Neural cell (in vitro differentiated cells): ENCODE measurements around the gene RASGRP3. TPM values are rescaled to one million over a fixed set of nuclear protein-coding genes. Genes with fewer than 3 reads are reported as not detected.

Experiments used
- H2AFZ ChIP-seq: fragments of 200-600, 300-800 bp; sonication (generic), shearing (Covaris generic); 2 replicates; pipeline ENCODE4 v1.6.0; 2014; ENCODE audit warnings: low read depth, mild to moderate bottlenecking, antibody characterized with exemption, low read length, moderate library complexity
- H3F3A ChIP-seq: fragments of 200-600 bp; shearing (Covaris generic); 2 replicates; pipeline ENCODE4 v1.6.1; 2016; ENCODE audit warnings: mild to moderate bottlenecking, moderate library complexity, mixed read lengths, antibody characterized with exemption, low read length; ENCODE audit not compliant: insufficient read depth, poor library complexity, severe bottlenecking
- H3K27ac ChIP-seq: fragments of 200-600, 300-800 bp; sonication (generic), shearing (Covaris generic); 2 replicates; pipeline ENCODE4 v1.5.1; 2014; ENCODE audit warnings: mild to moderate bottlenecking, low read length, moderate library complexity
- H3K27me3 ChIP-seq: fragments of 300-800, 200-600 bp; sonication (generic), shearing (Covaris generic); 2 replicates; pipeline ENCODE4 v1.6.0; 2014; ENCODE audit warnings: mild to moderate bottlenecking, low read depth, low read length, moderate library complexity; ENCODE audit not compliant: insufficient read depth
- H3K36me3 ChIP-seq: fragments of 300-800, 200-600 bp; sonication (generic), shearing (Covaris generic); 2 replicates; pipeline ENCODE4 v1.5.1; 2014; ENCODE audit warnings: mild to moderate bottlenecking, antibody characterized with exemption, low read length, moderate library complexity; ENCODE audit not compliant: insufficient read depth
- H3K4me2 ChIP-seq: fragments of 300-800, 200-600 bp; sonication (generic), shearing (Covaris generic); 2 replicates; pipeline ENCODE4 v1.6.0; 2014; ENCODE audit warnings: mild to moderate bottlenecking, low read length
- H3K4me3 ChIP-seq: fragments of 300-800, 200-600 bp; sonication (generic), shearing (Covaris generic); 2 replicates; pipeline ENCODE4 v1.5.1; 2014; ENCODE audit warnings: mild to moderate bottlenecking, low read length, moderate library complexity
- H3K79me2 ChIP-seq: fragments of 200-600 bp; shearing (Covaris generic); replicated peaks from 2 replicates; pipeline ENCODE4 v1.6.0; 2014; ENCODE audit warnings: mild to moderate bottlenecking, low read length, moderate library complexity; ENCODE audit not compliant: insufficient read depth
- H3K9ac ChIP-seq: fragments of 300-800, 200-600 bp; sonication (generic), shearing (Covaris generic); 2 replicates; pipeline ENCODE4 v1.6.1; 2016; ENCODE audit warnings: mild to moderate bottlenecking, low read length, mixed read lengths
- H3K9me2 ChIP-seq: fragments of 200-600 bp; shearing (Covaris generic); 2 replicates; pipeline ENCODE4 v1.6.1; 2016; ENCODE audit warnings: mild to moderate bottlenecking, low read length, mixed read lengths; ENCODE audit not compliant: insufficient read depth
- H3K9me3 ChIP-seq: fragments of 200-600, 300-800 bp; sonication (generic), shearing (Covaris generic); 2 replicates; pipeline ENCODE4 v1.6.1; 2016; ENCODE audit warnings: mild to moderate bottlenecking, mixed run types, low read length, moderate library complexity, mixed read lengths
- H4K20me1 ChIP-seq: fragments of 200-600 bp; shearing (Covaris generic); 2 replicates; pipeline ENCODE4 v1.6.1; 2016; ENCODE audit warnings: mild to moderate bottlenecking, mixed run types; ENCODE audit not compliant: insufficient read depth
- CTCF ChIP-seq: fragments of 450-650 bp; IDR thresholded peaks from 2 replicates; pipeline ENCODE4 v1.5.1; 2014; ENCODE audit warnings: antibody characterized with exemption, mild to moderate bottlenecking, moderate library complexity; ENCODE audit not compliant: poor library complexity, severe bottlenecking
- EP300 ChIP-seq: fragments of 450-650 bp; conservative IDR thresholded peaks from 2 replicates; pipeline ENCODE4 v1.6.1; 2014; ENCODE audit warnings: antibody characterized with exemption, mild to moderate bottlenecking, moderate library complexity; ENCODE audit not compliant: poor library complexity, severe bottlenecking
- EZH2 ChIP-seq: fragments of 200-600, 300-800 bp; shearing (Covaris generic), sonication (generic); IDR thresholded peaks from 2 replicates; pipeline ENCODE4 v1.6.1; 2014; ENCODE audit warnings: antibody characterized with exemption, low read length, borderline replicate concordance, mild to moderate bottlenecking; ENCODE audit not compliant: insufficient read depth, poor library complexity, severe bottlenecking
- MXI1 ChIP-seq: fragments of 450-650 bp; conservative IDR thresholded peaks from 2 replicates; pipeline ENCODE4 v1.6.1; 2014; ENCODE audit warnings: antibody characterized with exemption, mild to moderate bottlenecking; ENCODE audit not compliant: poor library complexity, severe bottlenecking
- POLR2AphosphoS5 ChIP-seq: IDR thresholded peaks from 2 replicates; pipeline ENCODE4 v1.6.1; 2012
- RAD21 ChIP-seq: fragments of 450-650 bp; conservative IDR thresholded peaks from 2 replicates; pipeline ENCODE4 v1.6.1; 2014; ENCODE audit warnings: antibody characterized with exemption, mild to moderate bottlenecking, moderate library complexity
- REST ChIP-seq: IDR thresholded peaks from 2 replicates; pipeline ENCODE4 v1.6.1; 2012; ENCODE audit warnings: borderline replicate concordance
- SMC3 ChIP-seq: fragments of 450-650 bp; conservative IDR thresholded peaks from 2 replicates; pipeline ENCODE4 v1.6.1; 2014; ENCODE audit warnings: antibody characterized with exemption, mild to moderate bottlenecking, moderate library complexity; ENCODE audit not compliant: poor library complexity
- TAF1 ChIP-seq: IDR thresholded peaks from 2 replicates; pipeline ENCODE4 v1.6.1; 2012; ENCODE audit warnings: low read depth
- polyA plus RNA-seq: library from polyadenylated mRNA; depleted of rRNA; stranded (reverse); fragments of >200 nt; gene quantifications from 2 replicates; pipeline ENCODE4 v1.2.3, GENCODE V29; 2014

RASGRP3 gene
- polyA plus RNA-seq, 1 donor from 2014 or later: 25.3 TPM

- H4K20me1 ChIP-seq: no peaks in the 10 kb centered on the region
- H3K4me2 ChIP-seq: no peak overlapping the region
- H3K27ac ChIP-seq: no peak overlapping the region
- H3K9ac ChIP-seq: no peak overlapping the region
- H3K36me3 ChIP-seq: no peaks in the 10 kb centered on the region
- H3K27me3 ChIP-seq: no peaks in the 10 kb centered on the region
- no peaks in the 10 kb centered on the region for H3K9me3 ChIP-seq
- no peak overlapping the region for H2AFZ ChIP-seq
- no peaks in the 10 kb centered on the region for H3K9me2 ChIP-seq
- no peak overlapping the region for H3K4me3 ChIP-seq
- TF ChIP-seq REST (no peak), RAD21 (no peak), TAF1 (no peak), CTCF (no peak), EP300 (no peak), MXI1 (no peak), EZH2 (no peak), SMC3 (no peak), POLR2AphosphoS5 (no peak)
- no peaks in the 10 kb centered on the region for H3F3A ChIP-seq
- H3K79me2 ChIP-seq: no peaks in the 10 kb centered on the region
These were observed 12.5 kb downstream of the RASGRP3 start for GRCh38 chr2:33488715-33489540.

GRCh38 chr2:33489835-33490431, 13.5 kb downstream of the RASGRP3 start:
- Histone ChIP-seq H3K4me2 (no peak overlapping the region), H2AFZ (no peak overlapping the region), H3K79me2 (no peaks in the 10 kb centered on the region), H4K20me1 (no peaks in the 10 kb centered on the region), H3K36me3 (no peaks in the 10 kb centered on the region), H3K9me2 (no peaks in the 10 kb centered on the region), H3K9ac (no peak overlapping the region), H3K4me3 (no peak overlapping the region), H3K27me3 (no peaks in the 10 kb centered on the region), H3K9me3 (no peaks in the 10 kb centered on the region), H3F3A (no peaks in the 10 kb centered on the region), H3K27ac (no peak overlapping the region)
- TF ChIP-seq TAF1 (no peak), RAD21 (no peak), SMC3 (no peak), EP300 (no peak), EZH2 (no peak), REST (no peak)
